HAP-1 (cell line): ENCODE results near the gene ABHD12B.
A peak's percentile ranks its signal among the peaks of the same experiment; 100 is the strongest.

Source experiments
- DNase-seq, 2 experiments: peaks; one replicate each; pipeline ENCODE4 v3.0.0-alpha.2; 2016 to 2020; ENCODE audit warnings: low spot score in 2 of 2
- H3K27me3 ChIP-seq: fragments of 250-450 bp; sonication (Bioruptor Pico); 2 replicates; pipeline ENCODE4 v1.5.1; 2020; ENCODE audit warnings: low read depth, mild to moderate bottlenecking, moderate library complexity
- H3K36me3 ChIP-seq: fragments of 250-450 bp; sonication (Bioruptor Pico); replicated peaks from 2 replicates; pipeline ENCODE4 v1.5.1; 2020; ENCODE audit warnings: mild to moderate bottlenecking
- H3K4me1 ChIP-seq: fragments of 250-450 bp; sonication (Bioruptor Pico); 2 replicates; pipeline ENCODE4 v1.5.1; 2020; ENCODE audit warnings: mild to moderate bottlenecking
- H3K4me3 ChIP-seq: fragments of 250-450 bp; sonication (Bioruptor Pico); 2 replicates; pipeline ENCODE4 v1.5.1; 2020; ENCODE audit warnings: mild to moderate bottlenecking, moderate library complexity
- H3K9me3 ChIP-seq: fragments of 250-450 bp; sonication (Bioruptor Pico); 2 replicates; pipeline ENCODE4 v1.5.1; 2020; ENCODE audit warnings: mild to moderate bottlenecking, moderate library complexity
- in situ Hi-C: fragments of 300-500 bp; cut with MboI; formaldehyde crosslinking; loops from 3 replicates; pipeline ENCODE4 v1.14.3; 2020; ENCODE audit warnings: low sequenced_read_pairs, inconsistent platforms, mixed read lengths

The ABHD12B gene

GRCh38 chr14:50871914-50872732 is at the start of gene ABHD12B:
TSS of gene ABHD12B (plus strand) at chr14:50872053. CDS start at chr14:50872175, 122 bp downstream.
- in situ Hi-C loops, result no loop called here
- Histone ChIP-seq H3K4me3 (no peak within 1 kb of the TSS), H3K36me3 (no peaks in the 10 kb centered on the region), H3K27me3 (no peaks in the 10 kb centered on the region), H3K4me1 (no peaks in the 10 kb centered on the region), H3K9me3 (no peaks in the 10 kb centered on the region)
- DNase-seq, result no peak

- H3K36me3 ChIP-seq, result peaks cover 4% of the 10 kb centered on the region; the same call in 1 of the 2 replicates
- H3K4me3 ChIP-seq, result no peak overlapping the region
- no peak for DNase-seq
- no peaks in the 10 kb centered on the region for H3K27me3 ChIP-seq
- in situ Hi-C loops, result no loop called here
- H3K9me3 ChIP-seq, result no peaks in the 10 kb centered on the region
- H3K4me1 ChIP-seq, result peaks cover 33% of the 10 kb centered on the region
Observed at GRCh38 chr14:50822501-50823042, 49.3 kb upstream of the ABHD12B start.

GRCh38 chr14:50823051-50823761 is 48.6 kb upstream of the ABHD12B start:
- Histone ChIP-seq H3K4me1 (peaks cover 36% of the 10 kb centered on the region), H3K27me3 (no peaks in the 10 kb centered on the region), H3K9me3 (no peaks in the 10 kb centered on the region), H3K36me3 (peaks cover 4% of the 10 kb centered on the region; the same call in 1 of the 2 replicates), H3K4me3 (no peak overlapping the region)
- in situ Hi-C loops, result no loop called here
- no peak for DNase-seq

GRCh38 chr14:50823762-50824636 is 47.9 kb upstream of the ABHD12B start:
- in situ Hi-C loops, result no loop called here
- peaks cover 42% of the 10 kb centered on the region for H3K4me1 ChIP-seq
- no peak overlapping the region for H3K4me3 ChIP-seq
- no peaks in the 10 kb centered on the region for H3K9me3 ChIP-seq
- no peak for DNase-seq
- no peaks in the 10 kb centered on the region for H3K27me3 ChIP-seq
- peaks cover 4% of the 10 kb centered on the region; the same call in 1 of the 2 replicates for H3K36me3 ChIP-seq

GRCh38 chr14:50825307-50825706 is 46.5 kb upstream of the ABHD12B start:
- no peaks in the 10 kb centered on the region for H3K9me3 ChIP-seq
- in situ Hi-C loops, result no loop called here
- no peaks in the 10 kb centered on the region for H3K27me3 ChIP-seq
- H3K4me3 ChIP-seq, result no peak overlapping the region
- H3K4me1 ChIP-seq, result peaks cover 42% of the 10 kb centered on the region
- H3K36me3 ChIP-seq, result peaks cover under 1% of the 10 kb centered on the region; the same call in 1 of the 2 replicates
- no peak for DNase-seq

GRCh38 chr14:50826681-50827080 is 45.2 kb upstream of the ABHD12B start:
- no peaks in the 10 kb centered on the region for H3K9me3 ChIP-seq
- H3K27me3 ChIP-seq, result no peaks in the 10 kb centered on the region
- H3K4me1 ChIP-seq, result peaks cover 37% of the 10 kb centered on the region
- DNase-seq, result no peak
- no peaks in the 10 kb centered on the region for H3K36me3 ChIP-seq
- H3K4me3 ChIP-seq, result no peak overlapping the region
- in situ Hi-C loops, result no loop called here

- in situ Hi-C loops, result no loop called here
- DNase-seq, result peak in 1 of 2 experiments; percentile 21
- Histone ChIP-seq H3K4me1 (peaks cover 27% of the 10 kb centered on the region), H3K27me3 (no peaks in the 10 kb centered on the region), H3K4me3 (peak overlapping the region; percentile 69), H3K9me3 (no peaks in the 10 kb centered on the region), H3K36me3 (no peaks in the 10 kb centered on the region)
Observed at GRCh38 chr14:50828721-50829488, 42.9 kb upstream of the ABHD12B start.

GRCh38 chr14:50829489-50830043 is 42.3 kb upstream of the ABHD12B start:
- H3K4me1 ChIP-seq, result peaks cover 23% of the 10 kb centered on the region

GRCh38 chr14:50830044-50830931 is 41.6 kb upstream of the ABHD12B start:
- Histone ChIP-seq H3K36me3 (no peaks in the 10 kb centered on the region), H3K9me3 (no peaks in the 10 kb centered on the region), H3K4me1 (peaks cover 23% of the 10 kb centered on the region), H3K27me3 (no peaks in the 10 kb centered on the region), H3K4me3 (peak overlapping the region; percentile 69)
- in situ Hi-C loops, result no loop called here
- DNase-seq, result peak; percentile 85 to 87

More at GRCh38 chr14:50829489-50830043, 42.3 kb upstream of the ABHD12B start:
- Histone ChIP-seq H3K36me3 (no peaks in the 10 kb centered on the region), H3K9me3 (no peaks in the 10 kb centered on the region), H3K27me3 (no peaks in the 10 kb centered on the region), H3K4me3 (peak overlapping the region; percentile 69)
- in situ Hi-C loops, result no loop called here
- DNase-seq, result peak; percentile 21 to 35

- Histone ChIP-seq H3K4me3 (peak within 1 kb of the TSS; percentile 69), H3K4me1 (peaks cover 23% of the 10 kb centered on the region), H3K27me3 (no peaks in the 10 kb centered on the region), H3K9me3 (no peaks in the 10 kb centered on the region), H3K36me3 (no peaks in the 10 kb centered on the region)
- DNase-seq, result peak; percentile 77 to 83
- in situ Hi-C loops, result no loop called here
Observed at GRCh38 chr14:50830932-50831725, 40.7 kb upstream of the ABHD12B start, which contains the start of gene NIN. TSS of gene NIN (minus strand) at chr14:50831162. CDS start at chr14:50822056, 9,106 bp downstream.

GRCh38 chr14:50831726-50832168 is 40.1 kb upstream of the ABHD12B start:
- Histone ChIP-seq H3K36me3 (no peaks in the 10 kb centered on the region), H3K9me3 (no peaks in the 10 kb centered on the region), H3K4me3 (peak overlapping the region; percentile 53), H3K4me1 (peaks cover 23% of the 10 kb centered on the region), H3K27me3 (no peaks in the 10 kb centered on the region)
- in situ Hi-C loops, result no loop called here
- no peak for DNase-seq
